Ishikawa (cell line): Measurements from ENCODE around the gene ACVR1C.

Source experiments
- CEBPB ChIP-seq: IDR thresholded peaks from 2 replicates; pipeline ENCODE4 v1.6.1; 2012
- TAF1 ChIP-seq: IDR thresholded peaks from 2 replicates; pipeline ENCODE4 v1.6.1; 2012; ENCODE audit warnings: low read depth, mild to moderate bottlenecking
- TCF12 ChIP-seq: IDR thresholded peaks from 2 replicates; pipeline ENCODE4 v1.6.1; 2012; ENCODE audit warnings: low read depth

GRCh38 chr2:157509744-157510143 lies 118.9 kb downstream of the ACVR1C start:
- TF ChIP-seq TCF12 (no peak), TAF1 (no peak), CEBPB (no peak)
